ENCODE measurements around the gene AFMID. TPM values are rescaled to one million over a fixed set of nuclear protein-coding genes. Genes with fewer than 3 reads are reported as not detected.

Gene AFMID
- total and polyA plus RNA-seq, 2 of the 13 experiments (the other 11 are each of a cell fraction or from before 2014, with no cell fraction given), result 249 to 270 TPM

DNA sequence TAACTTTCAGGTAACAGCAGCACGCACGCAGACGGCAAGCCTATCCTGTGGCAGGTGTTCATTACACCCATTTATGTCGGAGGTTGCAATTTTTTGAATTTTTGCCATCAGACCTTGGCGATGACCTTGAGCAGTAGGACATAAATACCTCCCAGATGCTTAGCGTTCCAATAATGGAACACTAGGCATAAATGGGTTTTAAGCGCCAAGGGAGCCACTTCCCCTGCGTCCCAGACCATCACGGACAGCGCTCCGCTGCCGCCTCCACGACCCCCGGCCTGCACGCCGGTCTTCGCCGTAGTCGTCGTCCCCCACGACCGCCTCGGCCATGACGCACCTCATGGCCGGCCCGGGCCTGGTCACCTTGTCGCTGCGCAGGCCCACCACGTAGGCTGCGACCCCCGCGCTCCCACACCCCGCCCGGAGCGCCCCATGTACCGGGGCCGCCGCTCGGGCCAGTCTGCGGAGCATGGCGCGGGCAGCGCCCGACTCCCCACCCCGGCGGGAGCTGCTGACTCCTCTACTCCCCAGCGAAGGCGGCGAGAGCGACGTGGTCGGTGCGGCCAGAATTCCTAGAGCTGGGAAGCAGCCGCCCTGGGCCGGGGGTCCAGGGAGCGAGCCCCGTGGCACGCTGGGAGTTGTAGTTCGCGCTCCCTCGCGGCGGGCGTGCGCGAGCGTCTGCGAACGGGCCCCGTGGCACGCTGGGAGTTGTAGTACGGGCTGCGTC is 66.9 kb downstream of the AFMID start (continued):
- TF ChIP-seq, protein P1, sequence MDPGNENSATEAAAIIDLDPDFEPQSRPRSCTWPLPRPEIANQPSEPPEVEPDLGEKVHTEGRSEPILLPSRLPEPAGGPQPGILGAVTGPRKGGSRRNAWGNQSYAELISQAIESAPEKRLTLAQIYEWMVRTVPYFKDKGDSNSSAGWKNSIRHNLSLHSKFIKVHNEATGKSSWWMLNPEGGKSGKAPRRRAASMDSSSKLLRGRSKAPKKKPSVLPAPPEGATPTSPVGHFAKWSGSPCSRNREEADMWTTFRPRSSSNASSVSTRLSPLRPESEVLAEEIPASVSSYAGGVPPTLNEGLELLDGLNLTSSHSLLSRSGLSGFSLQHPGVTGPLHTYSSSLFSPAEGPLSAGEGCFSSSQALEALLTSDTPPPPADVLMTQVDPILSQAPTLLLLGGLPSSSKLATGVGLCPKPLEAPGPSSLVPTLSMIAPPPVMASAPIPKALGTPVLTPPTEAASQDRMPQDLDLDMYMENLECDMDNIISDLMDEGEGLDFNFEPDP (CRISPR knock-in tag; conservative IDR thresholded peaks at IDR 0.05), result 0 out of 2 replicates have a peak, but pooled peaks have one; percentile 90
- TF ChIP-seq ZNF263 (CRISPR knock-in tag; IDR thresholded peaks at IDR 0.05) (peak; percentile 60), XBP1 (CRISPR knock-in tag; IDR thresholded peaks at IDR 0.05) (0 out of 2 replicates have a peak, but pooled peaks have one; percentile 18), TCF7L2 (IDR thresholded peaks at IDR 0.05; ENCODE audit: low read depth, low read length) (no peak), ZNF629 (CRISPR knock-in tag; conservative IDR thresholded peaks at IDR 0.05) (peak; percentile 7; the same call in 1 of the 2 replicates), ZNF256 (CRISPR knock-in tag; conservative IDR thresholded peaks at IDR 0.05) (no peak; the same call in 1 of the 2 replicates), SRSF1 (optimal IDR thresholded peaks at IDR 0.05; ENCODE audit: low read depth, low read length) (peak; percentile 41), ZNF333 (CRISPR knock-in tag; IDR thresholded peaks at IDR 0.05; ENCODE audit: borderline replicate concordance) (no peak; the same call in 1 of the 2 replicates), PITX1 (CRISPR knock-in tag; IDR thresholded peaks at IDR 0.05) (peak; percentile 59; the same call in 1 of the 2 replicates), ZNF598 (CRISPR knock-in tag; IDR thresholded peaks at IDR 0.05; ENCODE audit: borderline replicate concordance) (peak; percentile 96; the same call in 1 of the 2 replicates), ZNF883 (CRISPR knock-in tag; IDR thresholded peaks at IDR 0.05; ENCODE audit: not compliant biosample characterization) (peak; percentile 94), ZNF547 (CRISPR knock-in tag; IDR thresholded peaks at IDR 0.05) (peak; percentile 97), HNF4G (IDR thresholded peaks at IDR 0.05; ENCODE audit: borderline replicate concordance, low read depth, low read length) (peak; percentile 48; the same call in 1 of the 2 replicates), HNF4G (CRISPR knock-in tag; IDR thresholded peaks at IDR 0.05; ENCODE audit: borderline replicate concordance, low read depth) (peak; percentile 60; the same call in 1 of the 2 replicates), ERF (CRISPR knock-in tag; IDR thresholded peaks at IDR 0.05) (peak; percentile 90), TMF1 (CRISPR knock-in tag; IDR thresholded peaks at IDR 0.05; ENCODE audit: low read depth) (peak; percentile 87; the same call in 1 of the 2 replicates), MAFF (IDR thresholded peaks at IDR 0.05; ENCODE audit: low read depth, low read length) (no peak), CCDC6 (CRISPR knock-in tag; IDR thresholded peaks at IDR 0.05) (0 out of 2 replicates have a peak, but pooled peaks have one; percentile 42), SOX6 (IDR thresholded peaks at IDR 0.05) (no peak), SOX6 (CRISPR knock-in tag; IDR thresholded peaks at IDR 0.05) (0 out of 2 replicates have a peak, but pooled peaks have one; percentile 54)
- TF ChIP-seq, protein P2, sequence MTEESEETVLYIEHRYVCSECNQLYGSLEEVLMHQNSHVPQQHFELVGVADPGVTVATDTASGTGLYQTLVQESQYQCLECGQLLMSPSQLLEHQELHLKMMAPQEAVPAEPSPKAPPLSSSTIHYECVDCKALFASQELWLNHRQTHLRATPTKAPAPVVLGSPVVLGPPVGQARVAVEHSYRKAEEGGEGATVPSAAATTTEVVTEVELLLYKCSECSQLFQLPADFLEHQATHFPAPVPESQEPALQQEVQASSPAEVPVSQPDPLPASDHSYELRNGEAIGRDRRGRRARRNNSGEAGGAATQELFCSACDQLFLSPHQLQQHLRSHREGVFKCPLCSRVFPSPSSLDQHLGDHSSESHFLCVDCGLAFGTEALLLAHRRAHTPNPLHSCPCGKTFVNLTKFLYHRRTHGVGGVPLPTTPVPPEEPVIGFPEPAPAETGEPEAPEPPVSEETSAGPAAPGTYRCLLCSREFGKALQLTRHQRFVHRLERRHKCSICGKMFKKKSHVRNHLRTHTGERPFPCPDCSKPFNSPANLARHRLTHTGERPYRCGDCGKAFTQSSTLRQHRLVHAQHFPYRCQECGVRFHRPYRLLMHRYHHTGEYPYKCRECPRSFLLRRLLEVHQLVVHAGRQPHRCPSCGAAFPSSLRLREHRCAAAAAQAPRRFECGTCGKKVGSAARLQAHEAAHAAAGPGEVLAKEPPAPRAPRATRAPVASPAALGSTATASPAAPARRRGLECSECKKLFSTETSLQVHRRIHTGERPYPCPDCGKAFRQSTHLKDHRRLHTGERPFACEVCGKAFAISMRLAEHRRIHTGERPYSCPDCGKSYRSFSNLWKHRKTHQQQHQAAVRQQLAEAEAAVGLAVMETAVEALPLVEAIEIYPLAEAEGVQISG (CRISPR knock-in tag; IDR thresholded peaks at IDR 0.05), result peak; percentile 94
- TF ChIP-seq, protein P3, sequence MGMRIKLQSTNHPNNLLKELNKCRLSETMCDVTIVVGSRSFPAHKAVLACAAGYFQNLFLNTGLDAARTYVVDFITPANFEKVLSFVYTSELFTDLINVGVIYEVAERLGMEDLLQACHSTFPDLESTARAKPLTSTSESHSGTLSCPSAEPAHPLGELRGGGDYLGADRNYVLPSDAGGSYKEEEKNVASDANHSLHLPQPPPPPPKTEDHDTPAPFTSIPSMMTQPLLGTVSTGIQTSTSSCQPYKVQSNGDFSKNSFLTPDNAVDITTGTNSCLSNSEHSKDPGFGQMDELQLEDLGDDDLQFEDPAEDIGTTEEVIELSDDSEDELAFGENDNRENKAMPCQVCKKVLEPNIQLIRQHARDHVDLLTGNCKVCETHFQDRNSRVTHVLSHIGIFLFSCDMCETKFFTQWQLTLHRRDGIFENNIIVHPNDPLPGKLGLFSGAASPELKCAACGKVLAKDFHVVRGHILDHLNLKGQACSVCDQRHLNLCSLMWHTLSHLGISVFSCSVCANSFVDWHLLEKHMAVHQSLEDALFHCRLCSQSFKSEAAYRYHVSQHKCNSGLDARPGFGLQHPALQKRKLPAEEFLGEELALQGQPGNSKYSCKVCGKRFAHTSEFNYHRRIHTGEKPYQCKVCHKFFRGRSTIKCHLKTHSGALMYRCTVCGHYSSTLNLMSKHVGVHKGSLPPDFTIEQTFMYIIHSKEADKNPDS (CRISPR knock-in tag; IDR thresholded peaks at IDR 0.05), result 0 out of 2 replicates have a peak, but pooled peaks have one; percentile 77
- TF ChIP-seq, protein P4, sequence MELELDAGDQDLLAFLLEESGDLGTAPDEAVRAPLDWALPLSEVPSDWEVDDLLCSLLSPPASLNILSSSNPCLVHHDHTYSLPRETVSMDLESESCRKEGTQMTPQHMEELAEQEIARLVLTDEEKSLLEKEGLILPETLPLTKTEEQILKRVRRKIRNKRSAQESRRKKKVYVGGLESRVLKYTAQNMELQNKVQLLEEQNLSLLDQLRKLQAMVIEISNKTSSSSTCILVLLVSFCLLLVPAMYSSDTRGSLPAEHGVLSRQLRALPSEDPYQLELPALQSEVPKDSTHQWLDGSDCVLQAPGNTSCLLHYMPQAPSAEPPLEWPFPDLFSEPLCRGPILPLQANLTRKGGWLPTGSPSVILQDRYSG (CRISPR knock-in tag; IDR thresholded peaks at IDR 0.05), result peak; percentile 76; the same call in 1 of the 2 replicates

Measured in HepG2 (cell line).